ENCODE results near the gene KCTD16. TPM values are rescaled to one million over a fixed set of nuclear protein-coding genes. Genes with fewer than 3 reads are reported as not detected.

The KCTD16 gene
- total RNA-seq, 2 donors from 2014 or later = 3.4 to 4.3 TPM

DNA sequence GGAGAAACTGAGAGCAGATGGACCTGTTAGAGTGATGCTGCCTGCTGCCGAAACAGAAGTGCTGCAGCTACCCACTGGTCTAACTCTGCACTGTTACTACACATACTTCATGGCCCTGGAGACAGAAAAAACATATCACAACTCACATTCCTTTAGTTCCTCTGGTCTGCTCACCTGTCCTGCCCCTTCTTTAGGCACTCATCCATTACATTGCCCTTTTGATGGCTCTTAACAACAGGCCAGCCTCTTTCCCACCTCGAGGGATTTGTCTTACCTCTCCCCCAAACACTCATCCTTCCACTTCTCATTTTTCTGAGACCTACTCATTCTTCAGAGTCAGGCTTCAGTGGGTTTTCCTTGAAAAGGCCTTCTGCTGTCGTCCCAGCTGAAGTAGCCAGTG, 49.2 kb downstream of the KCTD16 start:
- H3K4me3 ChIP-seq = no peak overlapping the region
- no peak for ATAC-seq
- DNase-seq = no peak
- H3K27ac ChIP-seq = no peak overlapping the region
- no peaks in the 10 kb centered on the region for H3K36me3 ChIP-seq (replicated peaks in 1 of 2; ENCODE audit: insufficient read depth in 1 of 2, low read depth in 2 of 2)
- 72 to 76% methylated on average over 3 of the region's 3 CpGs for WGBS, 2 donors
- peaks cover 21% of the 10 kb centered on the region for H3K4me1 ChIP-seq
- intact Hi-C loops (cut with DNase I) = no loop called here
- TF ChIP-seq, protein P1, sequence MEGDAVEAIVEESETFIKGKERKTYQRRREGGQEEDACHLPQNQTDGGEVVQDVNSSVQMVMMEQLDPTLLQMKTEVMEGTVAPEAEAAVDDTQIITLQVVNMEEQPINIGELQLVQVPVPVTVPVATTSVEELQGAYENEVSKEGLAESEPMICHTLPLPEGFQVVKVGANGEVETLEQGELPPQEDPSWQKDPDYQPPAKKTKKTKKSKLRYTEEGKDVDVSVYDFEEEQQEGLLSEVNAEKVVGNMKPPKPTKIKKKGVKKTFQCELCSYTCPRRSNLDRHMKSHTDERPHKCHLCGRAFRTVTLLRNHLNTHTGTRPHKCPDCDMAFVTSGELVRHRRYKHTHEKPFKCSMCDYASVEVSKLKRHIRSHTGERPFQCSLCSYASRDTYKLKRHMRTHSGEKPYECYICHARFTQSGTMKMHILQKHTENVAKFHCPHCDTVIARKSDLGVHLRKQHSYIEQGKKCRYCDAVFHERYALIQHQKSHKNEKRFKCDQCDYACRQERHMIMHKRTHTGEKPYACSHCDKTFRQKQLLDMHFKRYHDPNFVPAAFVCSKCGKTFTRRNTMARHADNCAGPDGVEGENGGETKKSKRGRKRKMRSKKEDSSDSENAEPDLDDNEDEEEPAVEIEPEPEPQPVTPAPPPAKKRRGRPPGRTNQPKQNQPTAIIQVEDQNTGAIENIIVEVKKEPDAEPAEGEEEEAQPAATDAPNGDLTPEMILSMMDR (IDR thresholded peaks at IDR 0.05) = no peak
- TF ChIP-seq POLR2A (IDR thresholded peaks at IDR 0.05) = no peak
- no peaks in the 10 kb centered on the region for H3K9me3 ChIP-seq
- no peaks in the 10 kb centered on the region for H3K27me3 ChIP-seq

DNA sequence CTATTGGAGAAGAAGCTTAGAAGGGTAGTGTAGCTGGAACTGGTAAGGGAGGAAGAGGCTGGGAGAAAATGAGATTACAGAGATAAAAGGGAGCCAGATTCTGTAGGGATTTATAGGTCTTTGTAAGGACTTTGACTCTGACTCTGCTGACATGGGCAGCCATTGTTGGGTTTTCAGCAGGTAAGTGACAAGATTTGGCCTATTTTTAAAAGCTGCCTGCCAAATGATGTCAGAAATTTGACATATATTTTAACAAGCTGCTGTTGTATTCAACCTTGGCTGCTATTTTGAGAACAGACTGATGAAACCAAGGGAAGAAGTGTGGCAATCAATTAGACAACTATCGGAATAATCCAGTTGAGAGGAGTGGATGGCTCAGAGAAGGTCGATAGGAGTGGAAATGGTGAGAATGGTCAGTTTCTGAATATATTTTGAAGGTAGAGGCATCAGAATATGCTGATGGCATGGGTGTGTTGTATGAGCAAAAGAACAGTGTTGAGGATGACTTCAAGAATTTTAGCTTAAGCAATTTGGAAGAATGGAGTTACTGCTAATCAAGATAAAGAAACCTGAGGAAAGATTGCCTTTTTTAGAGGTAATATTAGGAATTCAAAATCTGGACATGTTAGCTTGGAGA, 56.8 kb downstream of the KCTD16 start:
- TF ChIP-seq POLR2A (IDR thresholded peaks at IDR 0.05) = no peak
- TF ChIP-seq, protein P1 (IDR thresholded peaks at IDR 0.05) = no peak
- H3K9me3 ChIP-seq = peaks cover 0 to 4% (median 0%) of the 10 kb centered on the region in 3 donors
- intact Hi-C loops (cut with DNase I) = no loop called here
- no peak for ATAC-seq
- no peak for DNase-seq
- peaks cover 38% of the 10 kb centered on the region for H3K4me1 ChIP-seq
- no peak overlapping the region for H3K4me3 ChIP-seq
- no peak overlapping the region for H3K27ac ChIP-seq
- no peaks in the 10 kb centered on the region for H3K27me3 ChIP-seq
- WGBS, 2 donors = 25 to 52% methylated on average over 2 of the region's 2 CpGs
- H3K36me3 ChIP-seq (replicated peaks in 1 of 2; ENCODE audit: insufficient read depth in 1 of 2, low read depth in 2 of 2) = no peaks in the 10 kb centered on the region

DNA sequence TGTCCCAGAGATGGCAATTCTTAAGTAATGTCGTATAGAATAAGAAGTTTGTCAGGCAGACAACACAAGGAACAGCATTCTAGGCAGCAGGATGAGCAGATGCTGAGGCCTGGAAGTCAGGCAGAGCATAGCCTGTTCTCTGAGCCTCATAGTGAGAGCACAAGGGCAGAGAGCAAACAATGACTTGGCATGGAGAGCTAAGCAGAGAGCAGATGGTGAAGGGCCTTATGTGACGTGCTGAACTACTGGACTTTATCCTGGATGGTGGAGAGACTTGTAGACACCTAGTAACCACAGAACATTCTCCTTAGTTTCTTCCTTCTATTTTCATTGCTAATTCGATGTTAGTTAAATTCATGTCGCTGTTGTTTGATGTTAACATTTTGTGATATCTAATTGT, 60.1 kb downstream of the KCTD16 start:
- intact Hi-C loops (cut with DNase I) = no loop called here
- Histone ChIP-seq H3K9me3 (peaks cover 0 to 4% (median 0%) of the 10 kb centered on the region in 3 donors), H3K27me3 (no peaks in the 10 kb centered on the region), H3K36me3 (replicated peaks in 1 of 2; ENCODE audit: insufficient read depth in 1 of 2, low read depth in 2 of 2) (no peaks in the 10 kb centered on the region), H3K4me1 (peaks cover 59% of the 10 kb centered on the region), H3K4me3 (no peak overlapping the region), H3K27ac (peak overlapping the region; percentile 36 to 53 (median 50))
- TF ChIP-seq, protein P1 (IDR thresholded peaks at IDR 0.05) = no peak
- TF ChIP-seq POLR2A (IDR thresholded peaks at IDR 0.05) = no peak
- ATAC-seq = peak; percentile 94
- WGBS, 2 donors = 42 to 57% methylated on average over 4 of the region's 4 CpGs
- DNase-seq = peak; percentile 41 to 79 (median 68)

DNA sequence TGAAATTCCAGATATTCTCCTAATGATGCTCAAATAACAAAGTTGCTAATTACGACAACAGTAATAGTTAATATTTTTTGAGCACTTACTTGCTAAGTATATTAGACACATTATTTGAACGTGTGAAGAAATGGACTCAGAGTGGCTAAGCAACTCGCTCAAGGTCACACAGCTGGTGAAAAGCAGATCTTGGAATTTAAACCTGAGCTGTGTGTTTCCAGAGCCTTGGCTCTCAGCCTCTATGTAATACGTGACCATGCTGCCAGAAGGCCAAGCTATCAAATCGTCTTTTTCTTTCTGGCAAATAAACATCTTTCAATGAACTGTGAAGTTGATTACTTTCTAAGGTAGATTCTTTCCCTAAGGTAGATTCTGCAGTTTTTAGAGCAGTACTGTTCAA, 61.6 kb downstream of the KCTD16 start:
- intact Hi-C loops (cut with DNase I) = no loop called here
- peak overlapping the region in 1 of 4 donors; percentile 51 for H3K27ac ChIP-seq
- TF ChIP-seq POLR2A (IDR thresholded peaks at IDR 0.05) = no peak
- TF ChIP-seq, protein P1 (IDR thresholded peaks at IDR 0.05) = no peak
- no peak for ATAC-seq
- peaks cover 0 to 4% (median 0%) of the 10 kb centered on the region in 3 donors for H3K9me3 ChIP-seq
- H3K27me3 ChIP-seq = no peaks in the 10 kb centered on the region
- peaks cover 59% of the 10 kb centered on the region for H3K4me1 ChIP-seq
- 37 to 44% methylated on average over 5 of the region's 5 CpGs for WGBS, 2 donors
- DNase-seq = peak; percentile 27 to 54 (median 44)
- no peak overlapping the region for H3K4me3 ChIP-seq
- H3K36me3 ChIP-seq (replicated peaks in 1 of 2; ENCODE audit: insufficient read depth in 1 of 2, low read depth in 2 of 2) = no peaks in the 10 kb centered on the region

DNA sequence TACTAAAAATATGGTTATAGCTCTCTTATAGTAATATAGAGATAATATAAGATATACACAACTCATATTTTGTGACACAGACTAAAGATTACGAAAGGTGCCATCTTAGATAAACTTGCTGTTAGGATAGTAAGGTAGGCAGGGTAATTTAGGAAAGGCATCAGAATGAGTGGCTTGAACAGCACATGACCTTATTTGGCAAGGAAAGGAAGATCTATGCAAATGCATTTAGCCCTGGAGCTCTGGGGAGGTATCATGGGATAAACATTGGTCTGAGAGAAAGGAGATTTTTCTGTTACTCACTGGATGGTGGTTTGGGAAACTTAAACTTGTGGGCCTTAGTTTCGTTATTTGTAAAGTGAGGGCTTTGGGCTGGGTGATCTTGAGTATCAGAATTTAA, 65.8 kb downstream of the KCTD16 start:
- ATAC-seq (no peak), DNase-seq (no peak)
- Histone ChIP-seq H3K27me3 (no peaks in the 10 kb centered on the region), H3K9me3 (peaks cover 0 to 4% (median 0%) of the 10 kb centered on the region in 3 donors), H3K27ac (no peak overlapping the region), H3K4me1 (peaks cover 28% of the 10 kb centered on the region), H3K36me3 (replicated peaks in 1 of 2; ENCODE audit: insufficient read depth in 1 of 2, low read depth in 2 of 2) (no peaks in the 10 kb centered on the region), H3K4me3 (no peak overlapping the region)
- WGBS, 2 donors = 92 to 94% methylated on average over 2 of the region's 2 CpGs
- TF ChIP-seq, protein P1 (IDR thresholded peaks at IDR 0.05) = no peak
- TF ChIP-seq POLR2A (IDR thresholded peaks at IDR 0.05) = no peak
- intact Hi-C loops (cut with DNase I) = no loop called here

Measured in body of pancreas (tissue), 4 donors.